ENCODE data around the gene MDFIC.

The MDFIC gene

DNA sequence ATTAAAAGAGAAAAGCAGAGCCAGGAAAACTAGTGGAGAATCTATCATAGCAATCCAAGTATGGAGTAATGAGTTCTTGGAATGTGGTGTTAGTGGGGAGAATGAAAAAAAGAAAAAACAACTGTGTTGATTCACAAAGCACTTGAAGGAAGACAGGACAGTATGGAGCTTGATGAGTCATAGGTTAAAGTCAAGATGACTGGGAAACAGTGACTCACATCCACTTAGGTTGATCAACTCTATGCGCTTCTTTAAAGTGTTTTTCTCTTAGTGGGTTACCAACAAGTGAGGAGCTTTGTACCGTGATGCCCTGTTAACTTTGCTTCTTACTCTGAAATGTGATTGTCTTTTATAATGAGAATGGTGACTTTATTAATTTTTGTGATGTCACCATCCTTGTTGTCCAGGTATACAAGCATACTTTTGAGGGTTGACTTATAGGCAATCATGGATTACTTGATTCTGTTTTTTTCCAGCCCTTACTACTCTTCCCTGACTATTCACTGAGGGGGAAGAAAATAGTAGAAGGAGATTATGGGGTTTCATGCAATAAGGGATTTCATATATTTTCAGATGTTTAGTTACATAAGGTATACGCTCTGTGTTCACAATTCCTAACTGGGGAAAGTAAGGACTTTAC, 32.1 kb upstream of the MDFIC start:
- TF ChIP-seq YY1 (IDR thresholded peaks at IDR 0.05; ENCODE audit: insufficient read depth, insufficient read length) = no peak
- TF ChIP-seq SUZ12 (IDR thresholded peaks at IDR 0.05; ENCODE audit: extremely low read depth, insufficient read depth, insufficient read length) = no peak
- no peak for TF ChIP-seq ZNF274 (IDR thresholded peaks at IDR 0.05; ENCODE audit: low read depth, low read length)
- no peak overlapping the region for H3K4me3 ChIP-seq (ENCODE audit: insufficient read length, low read depth)
- no peak overlapping the region for H3K9ac ChIP-seq (ENCODE audit: insufficient read length, low read depth)
- H3K27me3 ChIP-seq (ENCODE audit: insufficient read depth, insufficient read length) = no peaks in the 10 kb centered on the region
- H3K9me3 ChIP-seq (ENCODE audit: insufficient read depth, low read length) = no peaks in the 10 kb centered on the region
- DNase-seq (ENCODE audit: low read depth, low spot score) = peak; percentile 38
- no peaks in the 10 kb centered on the region for H3K4me1 ChIP-seq (ENCODE audit: insufficient read depth, insufficient read length)
- H3K36me3 ChIP-seq (ENCODE audit: insufficient read depth, insufficient read length, low read length) = no peaks in the 10 kb centered on the region

DNA sequence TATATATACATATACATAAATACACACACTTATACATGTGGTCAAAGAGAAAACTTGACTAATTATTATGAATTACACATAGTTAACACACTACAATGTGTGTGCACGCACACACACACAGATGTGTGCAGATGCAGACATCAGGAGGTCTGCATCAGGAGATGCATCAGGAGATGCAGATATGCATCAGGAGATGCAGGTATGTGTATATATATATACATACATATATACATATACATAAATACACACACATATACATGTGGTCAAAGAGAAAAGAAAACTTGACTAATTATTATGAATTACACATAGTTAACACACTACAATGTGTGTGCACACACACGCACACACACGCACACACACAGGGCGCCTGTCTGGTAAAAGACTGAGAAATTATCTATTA, 31.3 kb upstream of the MDFIC start:
- H3K4me1 ChIP-seq (ENCODE audit: insufficient read depth, insufficient read length) = no peaks in the 10 kb centered on the region
- H3K4me3 ChIP-seq (ENCODE audit: insufficient read length, low read depth) = no peak overlapping the region
- no peak for DNase-seq (ENCODE audit: low read depth, low spot score)
- H3K9ac ChIP-seq (ENCODE audit: insufficient read length, low read depth) = no peak overlapping the region
- no peaks in the 10 kb centered on the region for H3K27me3 ChIP-seq (ENCODE audit: insufficient read depth, insufficient read length)
- TF ChIP-seq ZNF274 (IDR thresholded peaks at IDR 0.05; ENCODE audit: low read depth, low read length) = no peak
- no peak for TF ChIP-seq SUZ12 (IDR thresholded peaks at IDR 0.05; ENCODE audit: extremely low read depth, insufficient read depth, insufficient read length)
- no peak for TF ChIP-seq YY1 (IDR thresholded peaks at IDR 0.05; ENCODE audit: insufficient read depth, insufficient read length)
- no peaks in the 10 kb centered on the region for H3K36me3 ChIP-seq (ENCODE audit: insufficient read depth, insufficient read length, low read length)
- no peaks in the 10 kb centered on the region for H3K9me3 ChIP-seq (ENCODE audit: insufficient read depth, low read length)

DNA sequence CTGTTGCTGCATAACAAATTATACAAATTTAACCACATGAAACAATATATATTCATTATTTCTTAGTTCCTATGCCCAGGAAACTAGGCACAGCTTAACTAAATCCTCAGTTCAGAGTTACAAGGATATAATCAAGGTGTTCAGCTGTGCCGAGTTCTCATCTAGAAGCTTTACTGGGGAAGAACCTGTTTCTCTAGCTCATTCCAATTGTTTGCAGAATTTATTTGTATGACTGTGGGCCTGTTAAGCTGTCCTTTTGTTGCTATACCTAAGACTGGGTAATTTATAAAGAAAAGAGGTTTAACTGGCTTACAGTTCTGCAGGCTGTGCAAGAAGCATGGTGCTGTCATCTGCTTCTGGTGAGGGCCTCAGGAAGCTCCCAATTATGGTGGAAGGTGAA, 21.8 kb upstream of the MDFIC start:
- H3K9ac ChIP-seq (ENCODE audit: insufficient read length, low read depth) = no peak overlapping the region
- no peaks in the 10 kb centered on the region for H3K9me3 ChIP-seq (ENCODE audit: insufficient read depth, low read length)
- TF ChIP-seq SUZ12 (IDR thresholded peaks at IDR 0.05; ENCODE audit: extremely low read depth, insufficient read depth, insufficient read length) (no peak), ZNF274 (IDR thresholded peaks at IDR 0.05; ENCODE audit: low read depth, low read length) (no peak), YY1 (IDR thresholded peaks at IDR 0.05; ENCODE audit: insufficient read depth, insufficient read length) (no peak)
- no peak overlapping the region for H3K4me3 ChIP-seq (ENCODE audit: insufficient read length, low read depth)
- H3K27me3 ChIP-seq (ENCODE audit: insufficient read depth, insufficient read length) = no peaks in the 10 kb centered on the region
- no peaks in the 10 kb centered on the region for H3K36me3 ChIP-seq (ENCODE audit: insufficient read depth, insufficient read length, low read length)
- no peaks in the 10 kb centered on the region for H3K4me1 ChIP-seq (ENCODE audit: insufficient read depth, insufficient read length)
- no peak for DNase-seq (ENCODE audit: low read depth, low spot score)

DNA sequence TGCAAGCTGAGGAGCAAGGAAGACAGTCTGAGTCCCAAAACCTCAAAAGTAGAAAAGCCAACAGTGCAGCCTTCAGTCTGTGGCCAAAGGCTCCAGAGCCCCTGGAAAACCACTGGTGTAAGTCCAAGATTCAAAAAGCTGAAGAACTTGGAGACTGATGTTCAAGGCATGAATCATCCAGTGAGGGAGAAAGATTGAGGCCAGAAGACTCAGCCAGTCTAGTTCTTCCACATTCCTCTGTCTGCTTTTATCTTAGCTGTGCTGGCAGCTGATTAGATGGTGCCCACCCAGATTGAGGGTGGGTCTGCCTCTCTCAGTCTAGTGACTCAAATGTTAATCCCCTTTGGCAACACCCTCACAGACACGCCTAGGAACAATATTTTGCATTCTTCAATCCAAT, 20.1 kb upstream of the MDFIC start:
- H3K9ac ChIP-seq (ENCODE audit: insufficient read length, low read depth) = no peak overlapping the region
- H3K9me3 ChIP-seq (ENCODE audit: insufficient read depth, low read length) = no peaks in the 10 kb centered on the region
- H3K4me3 ChIP-seq (ENCODE audit: insufficient read length, low read depth) = no peak overlapping the region
- TF ChIP-seq YY1 (IDR thresholded peaks at IDR 0.05; ENCODE audit: insufficient read depth, insufficient read length) (no peak), ZNF274 (IDR thresholded peaks at IDR 0.05; ENCODE audit: low read depth, low read length) (no peak), SUZ12 (IDR thresholded peaks at IDR 0.05; ENCODE audit: extremely low read depth, insufficient read depth, insufficient read length) (no peak)
- no peaks in the 10 kb centered on the region for H3K27me3 ChIP-seq (ENCODE audit: insufficient read depth, insufficient read length)
- H3K36me3 ChIP-seq (ENCODE audit: insufficient read depth, insufficient read length, low read length) = no peaks in the 10 kb centered on the region
- no peaks in the 10 kb centered on the region for H3K4me1 ChIP-seq (ENCODE audit: insufficient read depth, insufficient read length)
- no peak for DNase-seq (ENCODE audit: low read depth, low spot score)

DNA sequence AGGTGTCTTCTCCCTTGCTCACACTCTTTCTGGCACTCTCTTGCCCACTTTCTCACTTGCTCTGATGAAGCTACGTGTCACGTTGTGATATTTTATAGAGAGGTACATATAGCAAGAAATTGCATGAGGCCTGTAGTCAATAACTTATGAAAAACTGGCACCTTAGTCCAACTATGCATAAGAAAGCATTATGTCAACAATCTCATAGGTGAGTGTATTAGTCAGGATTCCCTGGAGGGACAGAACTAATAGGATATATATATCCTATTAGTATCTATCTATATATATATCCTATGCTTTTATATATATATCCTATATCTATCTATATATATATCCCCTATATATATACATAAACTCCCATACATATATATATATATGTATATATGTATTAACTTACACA, 18.8 kb upstream of the MDFIC start:
- no peaks in the 10 kb centered on the region for H3K27me3 ChIP-seq (ENCODE audit: insufficient read depth, insufficient read length)
- H3K9ac ChIP-seq (ENCODE audit: insufficient read length, low read depth) = no peak overlapping the region
- no peaks in the 10 kb centered on the region for H3K4me1 ChIP-seq (ENCODE audit: insufficient read depth, insufficient read length)
- no peak for DNase-seq (ENCODE audit: low read depth, low spot score)
- no peaks in the 10 kb centered on the region for H3K36me3 ChIP-seq (ENCODE audit: insufficient read depth, insufficient read length, low read length)
- H3K4me3 ChIP-seq (ENCODE audit: insufficient read length, low read depth) = no peak overlapping the region
- H3K9me3 ChIP-seq (ENCODE audit: insufficient read depth, low read length) = no peaks in the 10 kb centered on the region
- TF ChIP-seq ZNF274 (IDR thresholded peaks at IDR 0.05; ENCODE audit: low read depth, low read length) = no peak
- TF ChIP-seq YY1 (IDR thresholded peaks at IDR 0.05; ENCODE audit: insufficient read depth, insufficient read length) = no peak
- TF ChIP-seq SUZ12 (IDR thresholded peaks at IDR 0.05; ENCODE audit: extremely low read depth, insufficient read depth, insufficient read length) = no peak

DNA sequence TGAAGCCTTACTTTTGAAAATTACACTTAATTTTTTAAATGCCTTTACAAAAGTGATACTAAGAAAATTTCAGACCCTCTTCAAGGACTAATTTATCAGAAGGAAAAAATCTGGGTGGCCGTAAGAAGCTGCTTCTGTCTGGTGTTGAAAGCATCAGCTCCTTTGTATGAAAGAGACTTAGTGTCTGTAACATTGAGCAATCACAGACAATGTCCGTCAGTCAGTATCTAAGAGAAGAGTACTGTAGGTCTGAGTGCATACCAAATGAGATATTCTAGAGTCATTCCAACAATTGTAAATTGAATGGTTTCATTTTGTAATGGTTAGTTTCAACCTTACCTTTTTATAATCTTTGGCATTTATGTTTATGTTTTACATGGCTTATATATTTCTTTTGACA, 11.1 kb upstream of the MDFIC start:
- Histone ChIP-seq H3K9me3 (ENCODE audit: insufficient read depth, low read length) (no peaks in the 10 kb centered on the region), H3K27me3 (ENCODE audit: insufficient read depth, insufficient read length) (no peaks in the 10 kb centered on the region), H3K4me3 (ENCODE audit: insufficient read length, low read depth) (no peak overlapping the region), H3K4me1 (ENCODE audit: insufficient read depth, insufficient read length) (no peaks in the 10 kb centered on the region), H3K9ac (ENCODE audit: insufficient read length, low read depth) (no peak overlapping the region), H3K36me3 (ENCODE audit: insufficient read depth, insufficient read length, low read length) (no peaks in the 10 kb centered on the region)
- DNase-seq (ENCODE audit: low read depth, low spot score) = no peak
- TF ChIP-seq ZNF274 (IDR thresholded peaks at IDR 0.05; ENCODE audit: low read depth, low read length) (no peak), YY1 (IDR thresholded peaks at IDR 0.05; ENCODE audit: insufficient read depth, insufficient read length) (no peak), SUZ12 (IDR thresholded peaks at IDR 0.05; ENCODE audit: extremely low read depth, insufficient read depth, insufficient read length) (no peak)

DNA sequence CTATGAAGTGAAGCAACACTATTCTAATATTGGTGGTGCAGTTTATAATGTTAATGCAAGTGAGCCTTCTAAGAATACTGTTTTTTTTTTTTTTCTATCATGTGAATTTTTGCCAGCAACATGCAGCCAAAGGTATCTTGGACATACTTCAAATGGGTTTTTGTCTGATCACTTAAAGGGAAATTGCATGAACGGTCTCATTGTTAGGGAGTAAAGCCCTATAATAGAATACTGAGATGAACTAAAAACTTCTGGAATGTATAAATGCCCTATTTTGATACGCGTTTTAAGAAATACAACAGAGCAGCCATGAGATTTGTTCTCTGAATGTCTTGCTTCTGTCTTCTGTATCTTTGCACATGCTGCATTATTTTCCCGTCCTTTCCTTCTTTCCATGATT, 10.5 kb upstream of the MDFIC start:
- TF ChIP-seq SUZ12 (IDR thresholded peaks at IDR 0.05; ENCODE audit: extremely low read depth, insufficient read depth, insufficient read length) (no peak), ZNF274 (IDR thresholded peaks at IDR 0.05; ENCODE audit: low read depth, low read length) (no peak), YY1 (IDR thresholded peaks at IDR 0.05; ENCODE audit: insufficient read depth, insufficient read length) (no peak)
- Histone ChIP-seq H3K36me3 (ENCODE audit: insufficient read depth, insufficient read length, low read length) (no peaks in the 10 kb centered on the region), H3K9me3 (ENCODE audit: insufficient read depth, low read length) (no peaks in the 10 kb centered on the region), H3K4me1 (ENCODE audit: insufficient read depth, insufficient read length) (no peaks in the 10 kb centered on the region), H3K9ac (ENCODE audit: insufficient read length, low read depth) (no peak overlapping the region), H3K4me3 (ENCODE audit: insufficient read length, low read depth) (no peak overlapping the region), H3K27me3 (ENCODE audit: insufficient read depth, insufficient read length) (no peaks in the 10 kb centered on the region)
- DNase-seq (ENCODE audit: low read depth, low spot score) = no peak
